ENCODE measurements around the gene JPT2.

Gene JPT2

GRCh38 chr16:1651094-1651973, 26.7 kb upstream of the JPT2 start:
- DNase-seq: peak in 2 of 56 donors; percentile 19 to 25

GRCh38 chr16:1651974-1652312, 26.1 kb upstream of the JPT2 start:
- no peak for DNase-seq

- DNase-seq: no peak
These were observed 25.1 kb upstream of the JPT2 start for GRCh38 chr16:1653023-1653422.

- DNase-seq: no peak
These were observed 23.4 kb upstream of the JPT2 start for GRCh38 chr16:1654505-1655268.

GRCh38 chr16:1655269-1655807, 22.7 kb upstream of the JPT2 start:
- no peak for DNase-seq

- DNase-seq: no peak
These were observed 21.9 kb upstream of the JPT2 start for GRCh38 chr16:1655909-1656807.

- DNase-seq: no peak
These were observed 21.1 kb upstream of the JPT2 start for GRCh38 chr16:1656808-1657617.

GRCh38 chr16:1657841-1658240, 20.2 kb upstream of the JPT2 start:
- no peak for DNase-seq

- no peak for DNase-seq
These were observed 19.0 kb upstream of the JPT2 start for GRCh38 chr16:1659031-1659430.

- no peak for DNase-seq
These were observed 16.3 kb upstream of the JPT2 start for GRCh38 chr16:1661826-1662225.

- DNase-seq: no peak
These were observed 15.5 kb upstream of the JPT2 start for GRCh38 chr16:1662543-1662942.

GRCh38 chr16:1665829-1666228, 12.2 kb upstream of the JPT2 start:
- DNase-seq: no peak

- no peak for DNase-seq
These were observed 11.8 kb upstream of the JPT2 start for GRCh38 chr16:1666316-1666715.

GRCh38 chr16:1667271-1667670, 10.8 kb upstream of the JPT2 start:
- no peak for DNase-seq

GRCh38 chr16:1667916-1668315, 10.2 kb upstream of the JPT2 start:
- no peak for DNase-seq

- DNase-seq: no peak
These were observed 9.3 kb upstream of the JPT2 start for GRCh38 chr16:1668612-1669319.

- no peak for DNase-seq
These were observed 8.4 kb upstream of the JPT2 start for GRCh38 chr16:1669698-1670097.

GRCh38 chr16:1670371-1670770, 7.7 kb upstream of the JPT2 start:
- no peak for DNase-seq

- no peak for DNase-seq
These were observed 7.2 kb upstream of the JPT2 start for GRCh38 chr16:1670866-1671265.
